GM12878 (cell line): Measurements from ENCODE around the gene FN1. TPM values are rescaled to one million over a fixed set of nuclear protein-coding genes. Genes with fewer than 3 reads are reported as not detected.

Source experiments
- ATAC-seq: fragments of 200-7000 bp; cut with Tn5 transposase; 3 replicates; pipeline ENCODE4 v1.9.1; 2020; ENCODE audit warnings: mild to moderate bottlenecking, moderate library complexity
- BruUV-seq: library from RNA; stranded (reverse); fragments of 400-500 nt; replicated peaks from 2 replicates; lab custom pipeline; 2021; lab: Mats Ljungman, UMichigan
- CTCF ChIA-PET: fragments of 300-600 bp; sonication (Branson Sonifier 250); formaldehyde crosslinking; extraction: SDS; loops from one replicate; lab custom pipeline; 2021; ENCODE audit warnings: inconsistent platforms; lab: Yijun Ruan, JAX
- POLR2A ChIA-PET: fragments of 350-600 bp; formaldehyde crosslinking; extraction: SDS; loops from one replicate; lab custom pipeline; 2021; ENCODE audit warnings: inconsistent platforms; lab: Charles Lee
- RAD21 ChIA-PET: fragments of 300-600 bp; sonication (Branson Sonifier 250); formaldehyde crosslinking; loops from one replicate; lab custom pipeline; 2023; ENCODE audit warnings: antibody characterized with exemption; ENCODE audit not compliant: unreplicated experiment; lab: Charles Lee
- SMC1A ChIA-PET: fragments of 300-600 bp; sonication (Branson Sonifier 250); formaldehyde crosslinking; loops from one replicate; lab custom pipeline; 2023; ENCODE audit not compliant: unreplicated experiment, uncharacterized antibody; lab: Charles Lee
- DNase-seq: peaks from one replicate; pipeline ENCODE4 v3.0.0-alpha.2; 2011; ENCODE audit warnings: low read depth, low spot score
- FAIRE-seq: peaks from 3 replicates; lab custom pipeline; 2011; peaks lifted over from hg19 to GRCh38; lab: Jason Lieb, UNC
- H2AFZ ChIP-seq: 2 replicates; pipeline ENCODE4 v1.6.0; 2011; ENCODE audit warnings: low read depth, low read length, control low read depth; ENCODE audit not compliant: control insufficient read depth
- H3K27ac ChIP-seq: 2 replicates; pipeline ENCODE4 v1.5.1; 2011; ENCODE audit warnings: control low read depth; ENCODE audit not compliant: control insufficient read depth, insufficient read depth
- H3K27me3 ChIP-seq, 2 experiments: replicated peaks in 1 of 2; 2 replicates each; pipeline versions ENCODE4 v1.6.0 to v1.6.1; 2011; ENCODE audit warnings: low read length in 1 of 2; ENCODE audit not compliant: control insufficient read depth in 2 of 2, insufficient read depth in 2 of 2
- H3K36me3 ChIP-seq, 2 experiments: 2 replicates each; pipeline ENCODE4 v1.5.1; 2011; ENCODE audit warnings: low read length in 1 of 2; ENCODE audit not compliant: control insufficient read depth in 2 of 2, insufficient read depth in 2 of 2
- H3K4me1 ChIP-seq: 2 replicates; pipeline ENCODE4 v1.6.1; 2011; ENCODE audit warnings: mild to moderate bottlenecking, low read length, moderate library complexity, mixed read lengths; ENCODE audit not compliant: control insufficient read depth, insufficient read depth
- H3K4me2 ChIP-seq: 2 replicates; pipeline ENCODE4 v1.6.0; 2011; ENCODE audit warnings: control low read depth; ENCODE audit not compliant: control insufficient read depth, insufficient read depth
- H3K4me3 ChIP-seq: fragments of 200-600 bp; sonication (generic); 2 replicates; pipeline ENCODE4 v1.5.1; 2016
- H3K79me2 ChIP-seq: 2 replicates; pipeline ENCODE4 v1.6.0; 2011; ENCODE audit warnings: low read length; ENCODE audit not compliant: control insufficient read depth, insufficient read depth
- H3K9ac ChIP-seq: 2 replicates; pipeline ENCODE4 v1.8.0; 2011; ENCODE audit warnings: low read length, control low read depth, mixed read lengths; ENCODE audit not compliant: control insufficient read depth, insufficient read depth
- H3K9me3 ChIP-seq: replicated peaks from 3 replicates; pipeline ENCODE4 v1.5.1; 2011; ENCODE audit warnings: mild to moderate bottlenecking, low read length; ENCODE audit not compliant: control insufficient read depth, insufficient read depth
- H4K20me1 ChIP-seq: 2 replicates; pipeline ENCODE4 v1.6.0; 2011; ENCODE audit not compliant: control insufficient read depth, insufficient read depth
- CEBPZ ChIP-seq: fragments of 150-350 bp; IDR thresholded peaks from 2 replicates; pipeline ENCODE4 v1.6.1; 2016; ENCODE audit warnings: low read depth, low read length
- DPF2 ChIP-seq: fragments of 450-650 bp; IDR thresholded peaks from 2 replicates; pipeline ENCODE4 v1.6.1; 2017; ENCODE audit warnings: mild to moderate bottlenecking
- GATAD2B ChIP-seq: fragments of 450-650 bp; conservative IDR thresholded peaks from 2 replicates; pipeline ENCODE4 v1.6.1; 2017; ENCODE audit warnings: low read depth, mild to moderate bottlenecking, moderate library complexity
- RELB ChIP-seq: fragments of 450-650 bp; IDR thresholded peaks from 2 replicates; pipeline ENCODE4 v1.6.1; 2017; ENCODE audit warnings: low read depth, mild to moderate bottlenecking, moderate library complexity
- STAT1 ChIP-seq: fragments of 450-650 bp; conservative IDR thresholded peaks from 2 replicates; pipeline ENCODE4 v1.6.1; 2014; ENCODE audit warnings: antibody characterized with exemption, mild to moderate bottlenecking
- YBX1 ChIP-seq: fragments of 450-650 bp; IDR thresholded peaks from 2 replicates; pipeline ENCODE4 v1.6.1; 2016; ENCODE audit warnings: antibody characterized with exemption
- YY1 ChIP-seq: IDR thresholded peaks from 2 replicates; pipeline ENCODE4 v1.6.1; 2011; ENCODE audit warnings: low read depth, mild to moderate bottlenecking, low read length
- ZBTB33 ChIP-seq: fragments of 450-650 bp; IDR thresholded peaks from 2 replicates; pipeline ENCODE4 v1.6.1; 2017; ENCODE audit warnings: mild to moderate bottlenecking
- ZNF207 ChIP-seq: fragments of 450-650 bp; IDR thresholded peaks from 2 replicates; pipeline ENCODE4 v1.6.1; 2014; ENCODE audit warnings: antibody characterized with exemption, mild to moderate bottlenecking, borderline replicate concordance
- ZNF622 ChIP-seq: fragments of 450-650 bp; IDR thresholded peaks from 2 replicates; pipeline ENCODE4 v1.6.1; 2017; ENCODE audit warnings: mild to moderate bottlenecking, inconsistent platforms
- WGBS: methylation state at CpG from one replicate; pipeline ENCODE4 v1.1.6; 2016; ENCODE audit warnings: low lambda C conversion rate; ENCODE audit not compliant: insufficient replicate concordance, insufficient coverage; ENCODE audit errors: missing lambda C conversion rate; 5-methylcytosine and 5-hydroxymethylcytosine counted together
- in situ Hi-C: fragments of 300-500 bp; cut with MboI; formaldehyde crosslinking; loops from 9 replicates; pipeline ENCODE4 v1.14.3; 2018; ENCODE audit warnings: mixed read lengths
- intact Hi-C: fragments of 100-400 bp; cut with micrococcal nuclease; formaldehyde crosslinking; loops from one replicate; pipeline ENCODE4 v1.14.2; 2022; ENCODE audit not compliant: unreplicated experiment
- polyA plus RNA-seq, 11 experiments: library from polyadenylated mRNA; depleted of rRNA in 4 of 11; unstranded in 6 of 11; stranded (reverse) in 5 of 11; fragments of >200 nt; fragmentation: Nextera tagmentation in 4 of 11; fragmentation: Illumina TruSeq in 1 of 11; extraction: Ambion mirVana in 4 of 11; extraction: Trizol in 1 of 11; gene quantifications; 1 replicate in 1 of 11; 2 replicates in 10 of 11; pipeline versions ENCODE4 v1.2.1 to v1.2.3, GENCODE V29; 2011 to 2016; ENCODE audit warnings: inconsistent platforms in 2 of 11, missing spikeins in 2 of 11, low read depth in 1 of 11
- total RNA-seq, 4 experiments: library from RNA; depleted of rRNA in 3 of 4; stranded (reverse); fragments of >200 nt in 3 of 4; fragmentation: Illumina TruSeq in 1 of 4; extraction: Trizol in 1 of 4; gene quantifications; 2 replicates each; pipeline versions ENCODE4 v1.2.1 to v1.2.3, GENCODE V29; 2013 to 2021
- TF ChIP-seq, protein P1 (sequence below): IDR thresholded peaks from 2 replicates; pipeline ENCODE4 v1.6.1; 2011; ENCODE audit warnings: low read depth, mild to moderate bottlenecking, low read length, moderate library complexity, borderline replicate concordance; ENCODE audit errors: extremely low read depth
- TF ChIP-seq, protein P2 (sequence below): fragments of 450-650 bp; IDR thresholded peaks from 2 replicates; pipeline ENCODE4 v1.6.1; 2018; ENCODE audit warnings: borderline replicate concordance, mild to moderate bottlenecking; ENCODE audit not compliant: partially characterized antibody

Gene FN1
- total and polyA plus RNA-seq, 10 of the 15 experiments (the other 5 are each of a cell fraction or from before 2014, with no cell fraction given): 0.60 to 9.4 (median 1.5) TPM

DNA sequence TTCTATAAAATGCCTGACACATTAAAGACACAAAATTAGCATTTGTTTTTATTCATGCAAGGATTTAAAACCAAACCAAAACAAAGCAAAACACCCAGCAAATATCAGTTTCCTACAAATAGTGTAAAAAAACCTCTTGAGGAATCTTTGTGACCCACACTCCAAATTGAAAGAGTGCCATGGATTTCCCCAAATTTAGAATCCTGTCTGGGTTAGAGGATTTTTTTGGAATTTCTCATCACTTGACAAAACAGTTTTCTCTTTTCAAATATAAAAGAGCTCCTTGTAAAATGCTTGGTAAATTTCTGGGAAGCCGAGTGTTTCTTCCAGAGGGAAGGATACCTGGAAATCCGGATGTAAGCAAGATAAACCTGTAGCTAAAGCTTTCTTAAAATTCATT lies 1.7 kb upstream of the FN1 start:
- ATAC-seq: no peak
- no peak overlapping the region for H3K9ac ChIP-seq
- WGBS: 4% methylated on average over 2 of the region's 2 CpGs
- DNase-seq: no peak
- H3K4me2 ChIP-seq: no peak overlapping the region
- no peak overlapping the region for H3K27ac ChIP-seq
- H3K4me3 ChIP-seq: no peak overlapping the region
- POLR2A ChIA-PET: no interaction called here
- no peaks in the 10 kb centered on the region for H4K20me1 ChIP-seq
- H3K36me3 ChIP-seq: no peaks in the 10 kb centered on the region
- H2AFZ ChIP-seq: no peak overlapping the region
- CTCF ChIA-PET: interaction anchor here (0.7 to 1.6 kb wide), 4 partner anchors 18 to 484 kb away, joined by 3 to 5 read pairs (median 4); no protein-coding TSS in a partner anchor
- H3K9me3 ChIP-seq: no peaks in the 10 kb centered on the region
- in situ Hi-C loops (no loop called here), intact Hi-C loops (loop anchor here (5.0 kb wide), 1 partner anchor 480 kb away; no protein-coding TSS in a partner anchor)
- H3K4me1 ChIP-seq: no peaks in the 10 kb centered on the region
- RAD21 ChIA-PET: interaction anchor here (1.3 to 1.8 kb wide), 4 partner anchors 126 to 482 kb away, joined by 4 to 7 read pairs (median 5); partner anchors contain the start of gene ATIC
- no peak for FAIRE-seq
- SMC1A ChIA-PET: interaction anchor here (0.8 to 2.4 kb wide), 7 partner anchors 14 to 495 kb away, joined by 3 to 14 read pairs (median 3); no protein-coding TSS in a partner anchor
- no peaks in the 10 kb centered on the region for H3K79me2 ChIP-seq
- TF ChIP-seq YY1 (no peak), GATAD2B (no peak), YBX1 (no peak), DPF2 (no peak), ZNF622 (no peak), RELB (no peak), CEBPZ (no peak), ZNF207 (no peak), ZBTB33 (no peak), STAT1 (no peak)
- TF ChIP-seq, protein P1, sequence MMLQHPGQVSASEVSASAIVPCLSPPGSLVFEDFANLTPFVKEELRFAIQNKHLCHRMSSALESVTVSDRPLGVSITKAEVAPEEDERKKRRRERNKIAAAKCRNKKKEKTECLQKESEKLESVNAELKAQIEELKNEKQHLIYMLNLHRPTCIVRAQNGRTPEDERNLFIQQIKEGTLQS: no peak
- TF ChIP-seq, protein P2, sequence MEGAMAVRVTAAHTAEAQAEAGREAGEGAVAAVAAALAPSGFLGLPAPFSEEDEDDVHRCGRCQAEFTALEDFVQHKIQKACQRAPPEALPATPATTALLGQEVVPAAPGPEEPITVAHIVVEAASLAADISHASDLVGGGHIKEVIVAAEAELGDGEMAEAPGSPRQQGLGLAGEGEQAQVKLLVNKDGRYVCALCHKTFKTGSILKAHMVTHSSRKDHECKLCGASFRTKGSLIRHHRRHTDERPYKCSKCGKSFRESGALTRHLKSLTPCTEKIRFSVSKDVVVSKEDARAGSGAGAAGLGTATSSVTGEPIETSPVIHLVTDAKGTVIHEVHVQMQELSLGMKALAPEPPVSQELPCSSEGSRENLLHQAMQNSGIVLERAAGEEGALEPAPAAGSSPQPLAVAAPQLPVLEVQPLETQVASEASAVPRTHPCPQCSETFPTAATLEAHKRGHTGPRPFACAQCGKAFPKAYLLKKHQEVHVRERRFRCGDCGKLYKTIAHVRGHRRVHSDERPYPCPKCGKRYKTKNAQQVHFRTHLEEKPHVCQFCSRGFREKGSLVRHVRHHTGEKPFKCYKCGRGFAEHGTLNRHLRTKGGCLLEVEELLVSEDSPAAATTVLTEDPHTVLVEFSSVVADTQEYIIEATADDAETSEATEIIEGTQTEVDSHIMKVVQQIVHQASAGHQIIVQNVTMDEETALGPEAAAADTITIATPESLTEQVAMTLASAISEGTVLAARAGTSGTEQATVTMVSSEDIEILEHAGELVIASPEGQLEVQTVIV: no peak
- peaks cover 0 to 14% of the 10 kb centered on the region in 2 experiments; a peak in 2 of 4 replicates for H3K27me3 ChIP-seq
- BruUV-seq: no TSS peak
